GM20000 (cell line): ENCODE results near the gene RGL1.
A peak's percentile ranks its signal among the peaks of the same experiment; 100 is the strongest.
"Not testable (repeated sequence)": the region's sequence is repeated elsewhere in the genome, so short reads cannot be mapped to it uniquely, and the experiment has no call there.

Experiments used
- DNase-seq: peaks from one replicate; pipeline ENCODE4 v3.0.0; 2012; ENCODE audit warnings: low spot score
- TF ChIP-seq, protein P1 (sequence below): IDR thresholded peaks from 2 replicates; pipeline ENCODE4 v1.5.1; 2012; ENCODE audit warnings: mild to moderate bottlenecking, control low read depth; ENCODE audit errors: extremely low read depth, missing control alignments

The RGL1 gene

DNA sequence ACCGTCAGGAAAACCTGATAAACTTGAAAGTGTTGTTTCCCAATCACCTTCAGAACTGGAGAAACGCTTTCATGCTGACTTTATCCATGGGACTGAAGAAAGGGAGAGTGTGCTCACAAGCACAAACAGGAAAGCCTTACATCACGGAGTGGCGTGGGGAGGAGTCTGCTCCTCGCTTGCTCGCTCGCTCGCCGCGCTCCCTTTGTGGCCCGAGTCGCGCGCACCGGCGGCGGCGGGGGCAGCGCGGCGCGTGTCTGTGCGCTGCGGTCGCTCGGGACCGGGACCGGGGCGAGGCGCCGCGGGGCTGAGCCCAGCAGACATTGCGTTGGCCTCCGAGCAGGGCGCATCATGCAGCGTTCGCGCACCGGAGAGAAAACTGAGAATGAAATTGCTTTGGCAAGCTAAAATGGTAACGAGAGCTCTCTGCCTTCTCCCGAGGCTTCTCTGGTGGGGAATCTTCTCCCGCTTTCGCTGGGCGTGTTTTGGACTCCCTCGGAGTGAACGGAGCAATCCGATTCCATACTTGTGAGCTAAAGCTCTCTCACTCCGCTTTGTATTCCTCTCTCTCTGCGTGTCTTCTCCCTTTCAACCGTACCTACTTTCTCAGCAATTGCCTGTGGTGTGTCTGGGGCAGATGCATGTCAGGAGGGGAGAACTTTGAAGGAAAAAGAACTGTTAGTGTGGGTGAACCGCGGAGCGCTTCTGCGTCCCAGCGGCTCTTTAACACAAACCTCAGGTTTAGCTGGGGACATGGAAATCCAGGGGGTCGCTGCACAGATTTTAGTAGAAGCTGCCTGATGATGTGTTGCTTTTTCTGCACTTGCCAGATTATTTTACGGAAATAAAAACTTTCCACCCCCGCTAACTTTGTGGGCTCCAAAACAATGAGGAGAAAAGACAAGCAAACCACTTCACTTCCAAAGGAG, at the start of gene RGL1:
TSS of gene RGL1 (plus strand) at position 205 of the 926 bp plus-strand sequence. CDS start at position 383, 178 bp downstream.
- TF ChIP-seq, protein P1, sequence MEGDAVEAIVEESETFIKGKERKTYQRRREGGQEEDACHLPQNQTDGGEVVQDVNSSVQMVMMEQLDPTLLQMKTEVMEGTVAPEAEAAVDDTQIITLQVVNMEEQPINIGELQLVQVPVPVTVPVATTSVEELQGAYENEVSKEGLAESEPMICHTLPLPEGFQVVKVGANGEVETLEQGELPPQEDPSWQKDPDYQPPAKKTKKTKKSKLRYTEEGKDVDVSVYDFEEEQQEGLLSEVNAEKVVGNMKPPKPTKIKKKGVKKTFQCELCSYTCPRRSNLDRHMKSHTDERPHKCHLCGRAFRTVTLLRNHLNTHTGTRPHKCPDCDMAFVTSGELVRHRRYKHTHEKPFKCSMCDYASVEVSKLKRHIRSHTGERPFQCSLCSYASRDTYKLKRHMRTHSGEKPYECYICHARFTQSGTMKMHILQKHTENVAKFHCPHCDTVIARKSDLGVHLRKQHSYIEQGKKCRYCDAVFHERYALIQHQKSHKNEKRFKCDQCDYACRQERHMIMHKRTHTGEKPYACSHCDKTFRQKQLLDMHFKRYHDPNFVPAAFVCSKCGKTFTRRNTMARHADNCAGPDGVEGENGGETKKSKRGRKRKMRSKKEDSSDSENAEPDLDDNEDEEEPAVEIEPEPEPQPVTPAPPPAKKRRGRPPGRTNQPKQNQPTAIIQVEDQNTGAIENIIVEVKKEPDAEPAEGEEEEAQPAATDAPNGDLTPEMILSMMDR: no peak
- DNase-seq: peak; percentile 60

DNA sequence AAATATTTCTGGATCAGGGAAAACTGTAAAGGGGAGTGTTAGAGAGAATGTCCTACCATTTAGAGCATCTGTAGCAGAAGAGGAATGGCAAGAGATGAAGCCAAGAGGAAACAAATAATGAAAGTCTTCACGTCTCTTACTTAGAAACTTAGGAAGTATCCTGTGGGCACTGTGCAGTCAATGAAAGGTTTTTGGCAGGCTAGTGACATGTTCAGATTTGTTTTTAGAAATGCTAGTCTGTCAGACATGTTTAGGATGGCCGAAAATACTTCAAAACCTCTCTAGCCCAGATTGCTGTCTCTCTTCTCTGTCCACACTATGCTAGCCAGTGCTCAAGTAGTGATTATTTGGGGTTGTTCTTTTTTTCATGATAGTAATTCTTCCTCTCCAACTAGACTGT, 48.6 kb upstream of the RGL1 start:
- DNase-seq: no peak
- TF ChIP-seq, protein P1: no peak

DNA sequence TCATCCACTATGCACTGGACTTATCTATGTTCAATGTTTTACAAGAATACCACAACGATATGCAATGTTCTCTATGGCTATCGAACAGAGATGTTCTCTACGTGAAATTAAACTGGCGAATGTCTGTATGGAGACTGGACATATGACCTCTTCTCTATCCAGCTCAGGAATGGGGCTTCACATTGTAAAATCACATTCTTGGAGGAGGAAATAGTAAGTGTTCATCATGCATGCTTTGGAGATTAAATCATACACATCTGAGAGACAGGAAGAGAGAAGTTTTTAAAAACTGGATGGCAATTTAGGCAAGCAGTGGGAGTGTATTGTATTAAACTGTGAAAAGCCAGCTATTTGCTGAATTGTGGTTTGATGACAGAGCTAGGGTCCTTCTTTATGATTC, 47.9 kb upstream of the RGL1 start:
- DNase-seq: no peak
- TF ChIP-seq, protein P1: no peak

DNA sequence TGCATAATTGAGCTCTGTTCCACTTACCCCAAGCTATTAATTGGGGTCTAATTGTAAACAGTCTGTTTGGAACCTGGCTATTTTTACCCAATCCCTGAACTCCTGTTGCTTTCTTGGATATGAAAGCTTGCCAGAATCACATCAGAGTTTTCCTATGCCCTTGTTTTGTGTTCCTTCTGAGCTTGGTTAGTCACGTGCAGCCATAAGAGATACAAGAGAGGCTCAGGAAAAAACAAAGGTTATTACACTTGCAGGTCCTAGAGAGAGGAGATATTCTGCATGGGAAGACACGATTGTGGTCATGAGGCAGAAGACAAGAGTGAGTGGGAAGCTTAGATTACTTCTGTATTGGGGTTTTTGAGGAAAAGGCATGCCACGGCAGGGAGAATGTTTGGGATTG, 46.0 kb upstream of the RGL1 start:
- TF ChIP-seq, protein P1: no peak
- no peak for DNase-seq

DNA sequence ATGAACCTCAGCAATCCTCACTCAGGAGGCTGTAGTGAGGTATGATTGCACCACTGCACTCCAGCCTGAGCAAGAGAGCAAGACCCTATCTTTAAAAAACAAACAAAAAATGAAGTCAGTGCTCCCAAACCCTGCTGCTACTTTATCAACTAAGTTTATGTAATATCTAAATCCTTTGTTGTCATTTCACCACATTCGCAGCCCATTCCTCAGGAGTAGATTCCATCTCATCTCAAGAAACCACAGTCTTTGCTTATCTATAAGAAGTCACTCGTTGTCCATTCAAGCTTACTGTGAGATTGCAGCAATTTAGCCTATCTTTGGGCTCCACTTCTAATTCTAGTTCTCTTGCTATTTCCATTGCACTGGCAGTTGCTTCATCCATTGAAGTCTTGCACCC, 44.3 kb upstream of the RGL1 start:
- no peak for DNase-seq

DNA sequence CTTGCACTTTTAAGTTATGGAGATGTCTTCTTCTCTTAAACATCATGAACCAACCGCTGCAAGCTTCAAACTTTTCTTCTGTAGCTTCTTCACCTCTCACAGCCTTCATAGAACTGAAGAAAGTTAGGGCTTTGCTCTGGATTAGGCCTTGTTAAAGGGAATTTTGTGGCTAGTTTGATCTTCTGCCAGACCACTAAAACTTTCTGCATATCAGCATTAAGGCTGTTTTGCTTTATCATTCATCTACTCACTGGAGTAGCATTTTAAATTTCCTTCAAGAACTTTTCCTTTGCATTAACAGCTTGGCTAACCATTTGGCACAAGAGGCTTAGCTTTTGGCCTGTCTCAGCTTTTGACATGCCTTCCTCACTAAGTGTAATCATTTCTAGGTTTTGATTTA, 43.0 kb upstream of the RGL1 start:
- TF ChIP-seq, protein P1: no peak
- DNase-seq: no peak

More for the DNA sequence above, 44.3 kb upstream of the RGL1 start:
- TF ChIP-seq, protein P1: no peak

DNA sequence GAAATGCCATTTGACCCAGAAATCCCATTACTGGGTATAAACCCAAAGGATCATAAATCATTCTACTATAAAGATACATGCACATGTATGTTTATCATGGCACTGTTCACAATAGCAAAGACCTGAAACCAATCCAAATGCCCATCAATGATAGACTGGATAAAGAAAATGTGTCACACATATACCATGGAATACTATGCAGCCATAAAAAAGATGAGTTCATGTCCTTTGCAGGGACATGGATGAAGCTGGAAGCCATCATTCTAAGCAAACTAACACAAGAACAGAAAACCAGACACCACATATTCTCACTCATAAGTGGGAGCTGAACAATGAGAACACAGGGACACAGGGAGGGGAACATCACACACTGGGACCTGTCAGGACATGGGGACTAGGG, 42.1 kb upstream of the RGL1 start:
- DNase-seq: not testable (repeated sequence)

DNA sequence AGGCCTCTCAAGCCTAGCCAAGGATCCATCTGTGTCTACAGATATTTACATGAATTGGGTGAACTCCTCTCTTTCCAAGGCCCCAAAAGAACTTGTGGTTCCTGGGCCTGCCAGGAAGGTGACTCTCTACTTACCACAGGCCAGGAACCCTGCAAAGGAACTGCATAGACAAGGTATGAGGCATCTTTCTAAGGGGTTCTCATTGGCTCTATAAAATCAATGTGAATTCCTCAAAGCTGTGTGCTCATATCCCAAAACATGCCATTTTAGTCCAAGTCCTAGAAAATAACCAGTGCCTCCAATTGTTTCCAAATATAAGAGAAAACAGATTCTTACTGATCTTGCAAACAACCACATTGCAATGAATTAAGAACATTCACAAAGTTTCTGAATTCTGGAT, 39.9 kb upstream of the RGL1 start:
- TF ChIP-seq, protein P1: no peak
- DNase-seq: no peak
